CD4-positive, alpha-beta memory T cell (primary cell): ENCODE measurements around the gene PRKCQ. TPM values are rescaled to one million over a fixed set of nuclear protein-coding genes. Genes with fewer than 3 reads are reported as not detected.

Experiments
- CTCF ChIA-PET: fragments of 350-600 bp; sonication (Branson Sonifier 250); formaldehyde crosslinking; loops from one replicate; lab custom pipeline; 2021; ENCODE audit warnings: inconsistent platforms; ENCODE audit not compliant: partially characterized antibody; lab: Charles Lee
- POLR2A ChIA-PET: fragments of 350-600 bp; sonication (Branson Sonifier 250); formaldehyde crosslinking; loops from one replicate; lab custom pipeline; 2021; ENCODE audit not compliant: partially characterized antibody; lab: Charles Lee
- DNase-seq, 5 donors: peaks; one replicate each; pipeline versions ENCODE4 v3.0.0 to v3.0.0-alpha.2; 2020 to 2022; ENCODE audit warnings: mixed read lengths in 1 of 5
- H3K27ac ChIP-seq: one replicate; pipeline ENCODE4 v1.7.0; 2013; ENCODE audit warnings: low read depth, low read length
- H3K27me3 ChIP-seq: 2 replicates; pipeline ENCODE4 v1.7.0; 2013; ENCODE audit warnings: mild to moderate bottlenecking, low read length, moderate library complexity; ENCODE audit not compliant: insufficient read depth
- H3K36me3 ChIP-seq: 2 replicates; pipeline ENCODE4 v1.7.0; 2013; ENCODE audit warnings: mild to moderate bottlenecking, low read length, moderate library complexity; ENCODE audit not compliant: insufficient read depth
- H3K4me1 ChIP-seq: 2 replicates; pipeline ENCODE4 v1.7.0; 2013; ENCODE audit warnings: mild to moderate bottlenecking, low read length, moderate library complexity; ENCODE audit not compliant: insufficient read depth
- H3K4me3 ChIP-seq, 2 donors: one replicate each; pipeline ENCODE4 v1.7.0; 2013; ENCODE audit warnings: low read length in 2 of 2, mild to moderate bottlenecking in 1 of 2
- H3K9me3 ChIP-seq, 2 donors: one replicate each; pipeline ENCODE4 v1.7.0; 2013; ENCODE audit warnings: low read length in 2 of 2, control low read depth in 1 of 2; ENCODE audit not compliant: control insufficient read depth in 1 of 2
- H3K27ac Mint-ChIP-seq, 7 donors: one replicate each; pipeline ENCODE4 v1.8.0; 2020 to 2021; ENCODE audit warnings: mixed read lengths in 7 of 7, mild to moderate bottlenecking in 6 of 7, inconsistent platforms in 3 of 7, moderate library complexity in 3 of 7
- H3K27me3 Mint-ChIP-seq, 2 donors: one replicate each; pipeline ENCODE4 v1.8.0; 2020 to 2021; ENCODE audit warnings: mixed read lengths in 2 of 2
- H3K36me3 Mint-ChIP-seq, 2 donors: one replicate each; pipeline ENCODE4 v1.8.0; 2020 to 2021; ENCODE audit warnings: mixed read lengths in 2 of 2, inconsistent platforms in 1 of 2, mild to moderate bottlenecking in 1 of 2
- H3K4me1 Mint-ChIP-seq, 4 donors: one replicate each; pipeline ENCODE4 v1.8.0; 2020 to 2021; ENCODE audit warnings: mixed read lengths in 4 of 4, mild to moderate bottlenecking in 1 of 4
- H3K4me3 Mint-ChIP-seq, 8 donors: one replicate each; pipeline ENCODE4 v1.8.0; 2020 to 2021; ENCODE audit warnings: mixed read lengths in 8 of 8, mild to moderate bottlenecking in 7 of 8, moderate library complexity in 6 of 8, inconsistent platforms in 3 of 8
- H3K9me3 Mint-ChIP-seq, 8 donors: one replicate each; pipeline ENCODE4 v1.8.0; 2020 to 2021; ENCODE audit warnings: mixed read lengths in 8 of 8, mild to moderate bottlenecking in 5 of 8, inconsistent platforms in 3 of 8, moderate library complexity in 1 of 8
- intact Hi-C: fragments of 100-400 bp; cut with micrococcal nuclease; formaldehyde crosslinking; loops from one replicate; pipeline ENCODE4 v1.15.1; 2023
- polyA plus RNA-seq, 2 donors: library from polyadenylated mRNA; unstranded; fragments of 300-500 nt; fragmentation: Illumina TruSeq; gene quantifications; one replicate each; pipeline ENCODE4 v1.2.3, GENCODE V29; 2021
- total RNA-seq, 2 experiments: library from RNA; stranded (reverse); gene quantifications; one replicate each; pipeline ENCODE4 v1.2.3, GENCODE V29; 2021

The PRKCQ gene
- total and polyA plus RNA-seq, 4 experiments from 2014 or later: 45.0 to 77.1 (median 71.0) TPM

DNA sequence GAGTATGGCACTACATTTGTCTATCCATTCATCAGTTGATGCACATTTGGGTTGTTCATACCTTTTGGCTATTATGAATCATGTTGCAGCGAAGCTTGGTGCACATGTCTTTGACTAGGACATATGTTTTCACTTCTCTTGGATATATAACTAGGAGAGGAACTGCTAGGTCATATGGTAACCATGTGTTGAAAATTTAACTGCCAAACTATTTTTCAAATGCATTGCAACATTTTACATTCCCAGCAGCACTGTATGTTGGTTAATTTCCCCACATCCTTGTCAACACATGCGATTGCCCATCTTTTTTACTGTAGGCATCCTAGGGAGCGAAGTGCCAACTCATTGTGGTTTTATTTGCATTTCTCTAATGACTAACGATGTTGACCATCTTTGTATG is 183.4 kb downstream of the PRKCQ start:
- no peaks in the 10 kb centered on the region for H3K9me3 ChIP-seq
- Mint-ChIP-seq H3K9me3 (no peaks in the 10 kb centered on the region), H3K4me3 (no peak overlapping the region), H3K4me1 (peaks cover 0 to 1% (median under 1%) of the 10 kb centered on the region in 4 donors), H3K27ac (no peak overlapping the region), H3K27me3 (no peaks in the 10 kb centered on the region), H3K36me3 (peaks cover 0 to 4% of the 10 kb centered on the region in 2 donors)
- no peaks in the 10 kb centered on the region for H3K27me3 ChIP-seq
- intact Hi-C loops: no loop called here
- no peak for DNase-seq
- peaks cover 3% of the 10 kb centered on the region for H3K4me1 ChIP-seq
- no peak overlapping the region for H3K27ac ChIP-seq
- CTCF ChIA-PET: interaction anchor here (0.8 to 9.0 kb wide), 4 partner anchors 9 to 195 kb away, joined by 3 to 217 read pairs (median 13); partner anchors contain the start of gene PFKFB3
- POLR2A ChIA-PET: interaction anchor here (1.7 kb wide), 1 partner anchor 48 kb away, joined by 4 read pairs; no protein-coding TSS in a partner anchor
- no peak overlapping the region for H3K4me3 ChIP-seq
- no peaks in the 10 kb centered on the region for H3K36me3 ChIP-seq

GRCh38 chr10:6396226-6396625 is 183.8 kb downstream of the PRKCQ start:
- CTCF ChIA-PET: interaction anchor here (0.8 to 9.0 kb wide), 4 partner anchors 10 to 194 kb away, joined by 3 to 217 read pairs (median 10); partner anchors contain the start of gene PFKFB3
- POLR2A ChIA-PET: interaction anchor here (1.7 kb wide), 1 partner anchor 48 kb away, joined by 4 read pairs; no protein-coding TSS in a partner anchor
- Histone ChIP-seq H3K4me3 (no peak overlapping the region), H3K4me1 (no peaks in the 10 kb centered on the region), H3K9me3 (no peaks in the 10 kb centered on the region), H3K27ac (no peak overlapping the region), H3K27me3 (no peaks in the 10 kb centered on the region), H3K36me3 (no peaks in the 10 kb centered on the region)
- DNase-seq: no peak
- Mint-ChIP-seq H3K27me3 (no peaks in the 10 kb centered on the region), H3K4me1 (no peaks in the 10 kb centered on the region), H3K36me3 (peaks cover 3 to 8% of the 10 kb centered on the region in 2 donors), H3K27ac (no peak overlapping the region), H3K4me3 (no peak overlapping the region), H3K9me3 (peaks cover 0 to 2% (median 1%) of the 10 kb centered on the region in 8 donors)
- intact Hi-C loops: no loop called here

- POLR2A ChIA-PET: interaction anchor here (1.7 kb wide), 1 partner anchor 47 kb away, joined by 4 read pairs; no protein-coding TSS in a partner anchor
- no peak overlapping the region for H3K27ac ChIP-seq
- H3K4me1 ChIP-seq: no peaks in the 10 kb centered on the region
- no peak overlapping the region for H3K4me3 ChIP-seq
- H3K9me3 ChIP-seq: no peaks in the 10 kb centered on the region
- H3K27ac Mint-ChIP-seq: no peak overlapping the region
- CTCF ChIA-PET: interaction anchor here (1.0 to 9.0 kb wide), 5 partner anchors 10 to 194 kb away, joined by 3 to 217 read pairs (median 4); partner anchors contain the start of gene PFKFB3
- H3K9me3 Mint-ChIP-seq: peaks cover 0 to 8% (median 6%) of the 10 kb centered on the region in 8 donors
- no peaks in the 10 kb centered on the region for H3K27me3 ChIP-seq
- H3K4me3 Mint-ChIP-seq: no peak overlapping the region
- no peaks in the 10 kb centered on the region for H3K4me1 Mint-ChIP-seq
- peaks cover 9 to 12% of the 10 kb centered on the region in 2 donors for H3K36me3 Mint-ChIP-seq
- intact Hi-C loops: no loop called here
- H3K27me3 Mint-ChIP-seq: no peaks in the 10 kb centered on the region
- no peaks in the 10 kb centered on the region for H3K36me3 ChIP-seq
- DNase-seq: no peak
Observed at GRCh38 chr10:6395606-6396005, 184.5 kb downstream of the PRKCQ start.

GRCh38 chr10:6394084-6394483 is 186.0 kb downstream of the PRKCQ start:
- no peak for DNase-seq
- CTCF ChIA-PET: interaction anchor here (1.5 to 4.3 kb wide), 2 partner anchors 12 to 221 kb away, joined by 3 to 18 read pairs; no protein-coding TSS in a partner anchor
- intact Hi-C loops: no loop called here
- peaks cover 17 to 20% of the 10 kb centered on the region in 2 donors for H3K36me3 Mint-ChIP-seq
- H3K4me1 Mint-ChIP-seq: no peaks in the 10 kb centered on the region
- no peak overlapping the region for H3K4me3 ChIP-seq
- H3K27ac Mint-ChIP-seq: peak overlapping the region in 1 of 7 donors; percentile 46
- no peak overlapping the region for H3K27ac ChIP-seq
- H3K4me3 Mint-ChIP-seq: no peak overlapping the region
- no peaks in the 10 kb centered on the region for H3K36me3 ChIP-seq
- H3K9me3 Mint-ChIP-seq: peaks cover 0 to 23% (median 20%) of the 10 kb centered on the region in 8 donors
- H3K4me1 ChIP-seq: no peaks in the 10 kb centered on the region
- peaks cover 0 to 3% of the 10 kb centered on the region in 2 donors for H3K9me3 ChIP-seq
- no peaks in the 10 kb centered on the region for H3K27me3 Mint-ChIP-seq
- no peaks in the 10 kb centered on the region for H3K27me3 ChIP-seq
- POLR2A ChIA-PET: no interaction called here

- Mint-ChIP-seq H3K27me3 (no peaks in the 10 kb centered on the region), H3K27ac (no peak overlapping the region), H3K4me3 (no peak overlapping the region), H3K4me1 (no peaks in the 10 kb centered on the region), H3K36me3 (peaks cover 17 to 20% of the 10 kb centered on the region in 2 donors), H3K9me3 (peaks cover 5 to 32% (median 23%) of the 10 kb centered on the region in 8 donors)
- peaks cover 0 to 7% of the 10 kb centered on the region in 2 donors for H3K9me3 ChIP-seq
- intact Hi-C loops: no loop called here
- H3K4me3 ChIP-seq: no peak overlapping the region
- no peaks in the 10 kb centered on the region for H3K4me1 ChIP-seq
- CTCF ChIA-PET: no interaction called here
- POLR2A ChIA-PET: no interaction called here
- H3K27ac ChIP-seq: no peak overlapping the region
- H3K36me3 ChIP-seq: no peaks in the 10 kb centered on the region
- no peaks in the 10 kb centered on the region for H3K27me3 ChIP-seq
- DNase-seq: no peak
Observed at GRCh38 chr10:6393168-6393567, 186.9 kb downstream of the PRKCQ start.

- no peak overlapping the region for H3K27ac Mint-ChIP-seq
- DNase-seq: no peak
- no peaks in the 10 kb centered on the region for H3K36me3 ChIP-seq
- peaks cover 7 to 35% (median 23%) of the 10 kb centered on the region in 8 donors for H3K9me3 Mint-ChIP-seq
- H3K4me3 Mint-ChIP-seq: no peak overlapping the region
- POLR2A ChIA-PET: interaction anchor here (0.6 kb wide), 1 partner anchor 91 kb away, joined by 3 read pairs; no protein-coding TSS in a partner anchor
- H3K27me3 ChIP-seq: no peaks in the 10 kb centered on the region
- no peak overlapping the region for H3K27ac ChIP-seq
- H3K4me1 Mint-ChIP-seq: no peaks in the 10 kb centered on the region
- intact Hi-C loops: no loop called here
- no peaks in the 10 kb centered on the region for H3K27me3 Mint-ChIP-seq
- CTCF ChIA-PET: interaction anchor here (1.2 to 3.5 kb wide), 4 partner anchors 11 to 188 kb away, joined by 5 to 20 read pairs (median 10); partner anchors contain the start of gene PFKFB3
- no peaks in the 10 kb centered on the region for H3K4me1 ChIP-seq
- peaks cover 0 to 7% of the 10 kb centered on the region in 2 donors for H3K9me3 ChIP-seq
- no peak overlapping the region for H3K4me3 ChIP-seq
- peaks cover 17 to 20% of the 10 kb centered on the region in 2 donors for H3K36me3 Mint-ChIP-seq
Observed at GRCh38 chr10:6390213-6390845, 189.7 kb downstream of the PRKCQ start.

DNA sequence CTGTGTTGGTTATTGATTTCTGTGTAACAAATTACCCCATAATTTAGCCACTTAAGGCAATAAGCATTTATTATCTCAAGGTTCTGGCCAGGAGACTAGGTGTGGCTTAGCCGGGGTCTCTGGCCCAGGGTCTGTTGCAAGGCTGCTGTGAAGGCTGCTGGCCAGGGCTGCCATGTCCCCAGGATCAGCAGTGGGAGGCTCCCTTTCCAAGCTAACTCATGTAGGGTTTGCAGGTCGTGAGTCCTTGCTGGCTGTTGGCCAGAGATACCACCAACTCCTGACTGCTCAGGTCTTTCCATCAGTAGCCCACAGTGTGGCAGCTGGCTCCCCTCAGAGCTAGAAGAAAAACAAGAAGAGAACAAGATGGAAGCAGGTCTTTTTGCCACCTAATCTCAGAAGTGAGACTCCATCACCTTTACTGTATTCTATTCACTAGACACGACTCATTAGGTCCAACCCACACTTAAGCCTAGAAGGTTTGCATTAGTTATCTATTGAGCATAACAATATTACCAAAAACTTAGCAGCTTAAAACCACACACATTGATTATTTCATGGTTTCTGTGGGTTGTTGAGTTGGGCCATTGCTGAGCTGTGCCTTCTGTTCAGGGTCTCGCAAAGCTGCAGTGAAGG is 191.7 kb downstream of the PRKCQ start:
- DNase-seq: no peak

More for the DNA sequence above, 191.7 kb downstream of the PRKCQ start:
- peaks cover 0 to 1% (median 0%) of the 10 kb centered on the region in 4 donors for H3K4me1 Mint-ChIP-seq
- H3K4me3 ChIP-seq: no peak overlapping the region
- no peaks in the 10 kb centered on the region for H3K4me1 ChIP-seq
- intact Hi-C loops: no loop called here
- H3K27ac ChIP-seq: no peak overlapping the region
- no peaks in the 10 kb centered on the region for H3K36me3 ChIP-seq
- CTCF ChIA-PET: interaction anchor here (1.6 to 3.5 kb wide), 2 partner anchors 14 to 238 kb away, joined by 5 to 20 read pairs; no protein-coding TSS in a partner anchor
- H3K27ac Mint-ChIP-seq: peak overlapping the region in 1 of 7 donors; percentile 44
- no peak overlapping the region for H3K4me3 Mint-ChIP-seq
- H3K36me3 Mint-ChIP-seq: peaks cover 14 to 20% of the 10 kb centered on the region in 2 donors
- H3K9me3 ChIP-seq: peaks cover 0 to 7% of the 10 kb centered on the region in 2 donors
- peaks cover 7 to 35% (median 23%) of the 10 kb centered on the region in 8 donors for H3K9me3 Mint-ChIP-seq
- no peaks in the 10 kb centered on the region for H3K27me3 Mint-ChIP-seq
- POLR2A ChIA-PET: interaction anchor here (0.6 to 1.1 kb wide), 3 partner anchors 40 to 215 kb away, joined by 3 to 5 read pairs (median 3); no protein-coding TSS in a partner anchor
- H3K27me3 ChIP-seq: no peaks in the 10 kb centered on the region
